Measurements from ENCODE around the gene SLC6A11. TPM values are rescaled to one million over a fixed set of nuclear protein-coding genes. Genes with fewer than 3 reads are reported as not detected.

SLC6A11 gene
- total and polyA plus RNA-seq, 9 donors, result under 0.01 to 0.33 (median 0.07) TPM; not detected in 2

DNA sequence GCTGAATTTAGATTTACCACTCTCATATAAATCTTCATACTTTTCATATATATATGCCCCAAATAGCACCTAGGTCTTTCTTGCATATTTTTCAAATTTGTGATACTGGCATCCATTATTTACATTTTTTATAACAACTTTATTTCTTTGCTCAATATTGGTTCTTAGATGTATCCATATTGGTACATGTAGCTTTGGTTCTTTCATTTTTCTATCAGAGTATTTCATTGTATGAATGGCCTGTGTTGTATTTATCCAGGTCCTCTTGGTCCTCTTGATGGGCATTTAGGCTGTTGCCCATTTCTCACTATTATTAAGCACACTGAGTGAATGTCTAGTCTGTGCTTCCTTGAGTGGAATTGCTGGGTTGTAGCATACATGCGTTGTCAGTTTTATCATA, 8.4 kb downstream of the SLC6A11 start:
- DNase-seq, result no peak
- no peak for TF ChIP-seq EP300 (IDR thresholded peaks at IDR 0.05)
- TF ChIP-seq, protein P1, sequence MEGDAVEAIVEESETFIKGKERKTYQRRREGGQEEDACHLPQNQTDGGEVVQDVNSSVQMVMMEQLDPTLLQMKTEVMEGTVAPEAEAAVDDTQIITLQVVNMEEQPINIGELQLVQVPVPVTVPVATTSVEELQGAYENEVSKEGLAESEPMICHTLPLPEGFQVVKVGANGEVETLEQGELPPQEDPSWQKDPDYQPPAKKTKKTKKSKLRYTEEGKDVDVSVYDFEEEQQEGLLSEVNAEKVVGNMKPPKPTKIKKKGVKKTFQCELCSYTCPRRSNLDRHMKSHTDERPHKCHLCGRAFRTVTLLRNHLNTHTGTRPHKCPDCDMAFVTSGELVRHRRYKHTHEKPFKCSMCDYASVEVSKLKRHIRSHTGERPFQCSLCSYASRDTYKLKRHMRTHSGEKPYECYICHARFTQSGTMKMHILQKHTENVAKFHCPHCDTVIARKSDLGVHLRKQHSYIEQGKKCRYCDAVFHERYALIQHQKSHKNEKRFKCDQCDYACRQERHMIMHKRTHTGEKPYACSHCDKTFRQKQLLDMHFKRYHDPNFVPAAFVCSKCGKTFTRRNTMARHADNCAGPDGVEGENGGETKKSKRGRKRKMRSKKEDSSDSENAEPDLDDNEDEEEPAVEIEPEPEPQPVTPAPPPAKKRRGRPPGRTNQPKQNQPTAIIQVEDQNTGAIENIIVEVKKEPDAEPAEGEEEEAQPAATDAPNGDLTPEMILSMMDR (IDR thresholded peaks at IDR 0.05), result no peak
- no peak for TF ChIP-seq POLR2A (IDR thresholded peaks at IDR 0.05)
- intact Hi-C loops (cut with DNase I), result no loop called here
- Histone ChIP-seq H3K36me3 (no peaks in the 10 kb centered on the region), H3K9me3 (no peaks in the 10 kb centered on the region), H3K27ac (no peak overlapping the region), H3K27me3 (no peaks in the 10 kb centered on the region), H3K4me1 (ENCODE audit: insufficient read depth) (no peaks in the 10 kb centered on the region), H3K4me3 (no peak overlapping the region)
- 97% methylated on average over 1 of the region's 1 CpG for WGBS, 3 donors

GRCh38 chr3:10833855-10834414, 17.9 kb downstream of the SLC6A11 start:
- Histone ChIP-seq H3K27me3 (no peaks in the 10 kb centered on the region), H3K36me3 (no peaks in the 10 kb centered on the region), H3K27ac (no peak overlapping the region), H3K4me1 (ENCODE audit: insufficient read depth) (no peaks in the 10 kb centered on the region), H3K9me3 (no peaks in the 10 kb centered on the region), H3K4me3 (no peak overlapping the region)
- 46 to 64% (median 59%) methylated on average over 3 of the region's 3 CpGs for WGBS, 3 donors
- no peak for DNase-seq
- intact Hi-C loops (cut with DNase I), result no loop called here
- TF ChIP-seq POLR2A (IDR thresholded peaks at IDR 0.05) (no peak), EP300 (IDR thresholded peaks at IDR 0.05) (no peak)
- TF ChIP-seq, protein P1 (IDR thresholded peaks at IDR 0.05), result no peak

GRCh38 chr3:10834951-10835350, 18.9 kb downstream of the SLC6A11 start:
- TF ChIP-seq, protein P1 (IDR thresholded peaks at IDR 0.05), result no peak
- TF ChIP-seq EP300 (IDR thresholded peaks at IDR 0.05) (no peak), POLR2A (IDR thresholded peaks at IDR 0.05) (no peak)
- Histone ChIP-seq H3K27ac (no peak overlapping the region), H3K9me3 (no peaks in the 10 kb centered on the region), H3K27me3 (no peaks in the 10 kb centered on the region), H3K36me3 (no peaks in the 10 kb centered on the region), H3K4me3 (no peak overlapping the region), H3K4me1 (ENCODE audit: insufficient read depth) (no peaks in the 10 kb centered on the region)
- WGBS, 3 donors, result 65 to 75% (median 67%) methylated on average over 10 of the region's 10 CpGs
- DNase-seq, result no peak
- intact Hi-C loops (cut with DNase I), result no loop called here

DNA sequence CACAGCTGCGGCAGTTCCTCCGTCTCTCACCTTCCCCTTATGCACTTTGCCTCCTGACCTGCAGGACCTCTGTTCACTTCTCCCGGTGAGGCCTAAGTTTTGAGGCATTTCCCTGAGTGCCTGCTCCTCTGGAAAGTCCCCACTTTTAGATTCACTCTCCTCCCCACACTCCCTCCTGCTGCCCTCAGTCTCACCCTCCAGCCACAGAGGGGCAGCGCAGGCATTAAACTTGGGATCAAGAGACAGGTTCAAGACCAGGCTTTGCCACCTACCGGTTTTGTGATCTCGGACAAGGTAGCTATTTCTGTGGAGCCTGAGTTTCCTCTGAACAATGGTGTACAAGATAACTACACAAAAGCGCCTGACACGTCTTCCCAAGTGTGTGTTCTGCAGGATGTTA, 19.4 kb downstream of the SLC6A11 start:
- WGBS, 3 donors, result 42 to 61% (median 56%) methylated on average over 8 of the region's 8 CpGs
- no peaks in the 10 kb centered on the region for H3K27me3 ChIP-seq

More for the DNA sequence above, 19.4 kb downstream of the SLC6A11 start:
- H3K4me1 ChIP-seq (ENCODE audit: insufficient read depth), result no peaks in the 10 kb centered on the region
- no peaks in the 10 kb centered on the region for H3K9me3 ChIP-seq
- intact Hi-C loops (cut with DNase I), result no loop called here
- TF ChIP-seq EP300 (IDR thresholded peaks at IDR 0.05), result no peak
- no peak for TF ChIP-seq POLR2A (IDR thresholded peaks at IDR 0.05)
- TF ChIP-seq, protein P1 (IDR thresholded peaks at IDR 0.05), result no peak
- no peak overlapping the region for H3K4me3 ChIP-seq
- no peak for DNase-seq
- no peaks in the 10 kb centered on the region for H3K36me3 ChIP-seq
- H3K27ac ChIP-seq, result no peak overlapping the region
